ENCODE data around the gene CPVL. TPM values are rescaled to one million over a fixed set of nuclear protein-coding genes. Genes with fewer than 3 reads are reported as not detected.

The CPVL gene
- total and polyA plus RNA-seq, 11 donors, result 68.8 to 247 (median 134) TPM

DNA sequence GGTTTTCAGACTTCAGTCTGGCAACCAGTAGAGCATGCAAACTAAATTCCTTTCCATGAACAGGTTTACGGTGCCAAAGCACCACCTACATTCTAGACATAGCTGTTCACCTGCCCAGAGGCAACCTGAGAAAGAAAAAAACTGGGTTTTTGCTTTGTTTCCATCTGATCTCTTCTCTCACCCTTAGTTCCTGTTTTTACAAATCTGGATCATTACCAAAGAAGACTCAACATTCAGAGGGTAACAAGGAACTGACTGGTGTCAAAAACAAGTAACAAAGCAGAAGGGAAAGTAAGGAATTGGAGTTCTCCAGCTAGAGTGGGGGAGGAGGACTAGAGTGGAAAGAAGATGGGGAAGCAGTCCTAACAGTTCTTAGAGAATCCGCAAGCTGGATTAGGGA is 36.4 kb downstream of the CPVL start:
- Histone ChIP-seq H3K27me3 (no peaks in the 10 kb centered on the region), H3K36me3 (peaks cover 0 to 11% (median 0%) of the 10 kb centered on the region in 9 donors), H3K9me3 (no peaks in the 10 kb centered on the region), H3K27ac (peak overlapping the region in 1 of 12 donors; percentile 68), H3K4me3 (no peak overlapping the region), H3K4me1 (peaks cover 0 to 30% (median 3%) of the 10 kb centered on the region in 12 donors)
- no peak for DNase-seq
- 87 to 93% (median 91%) methylated on average over 2 of the region's 2 CpGs for WGBS, 4 donors
- TF ChIP-seq CTCF (IDR thresholded peaks at IDR 0.05) (no peak), POLR2A (IDR thresholded peaks at IDR 0.05) (no peak)
- peak in 3 of 4 donors; percentile 20 to 47 (median 45) for ATAC-seq
- intact Hi-C loops (cut with DNase I), result loop anchor here (5.0 to 10.0 kb wide), 5 partner anchors 77 to 302 kb away; partner anchors contain the start of genes TRIL (in 5 of the 10) and CHN2 (in 1 of the 10)

GRCh38 chr7:29109358-29109757 is 37.0 kb downstream of the CPVL start:
- WGBS, 4 donors, result 44 to 64% (median 53%) methylated on average over 3 of the region's 3 CpGs

GRCh38 chr7:29107056-29107455 is 39.3 kb downstream of the CPVL start:
- ATAC-seq (no peak), DNase-seq (no peak)
- Histone ChIP-seq H3K4me1 (peaks cover 0 to 25% (median 5%) of the 10 kb centered on the region in 12 donors), H3K27me3 (no peaks in the 10 kb centered on the region), H3K9me3 (no peaks in the 10 kb centered on the region), H3K27ac (no peak overlapping the region), H3K4me3 (no peak overlapping the region), H3K36me3 (peaks cover 0 to 11% (median 0%) of the 10 kb centered on the region in 9 donors)
- WGBS, 4 donors, result 79 to 89% (median 87%) methylated on average over 2 of the region's 2 CpGs
- TF ChIP-seq POLR2A (IDR thresholded peaks at IDR 0.05) (no peak), CTCF (IDR thresholded peaks at IDR 0.05) (no peak)
- intact Hi-C loops (cut with DNase I), result loop anchor here (2.0 to 10.0 kb wide), 5 partner anchors 80 to 302 kb away; partner anchors contain the start of gene TRIL (in 5 of the 10)

More at GRCh38 chr7:29109358-29109757, 37.0 kb downstream of the CPVL start:
- H3K27me3 ChIP-seq, result no peaks in the 10 kb centered on the region
- ATAC-seq (no peak), DNase-seq (no peak)
- peaks cover 0 to 11% (median 0%) of the 10 kb centered on the region in 9 donors for H3K36me3 ChIP-seq
- peak overlapping the region in 1 of 12 donors; percentile 68 for H3K27ac ChIP-seq
- no peak overlapping the region for H3K4me3 ChIP-seq
- TF ChIP-seq POLR2A (IDR thresholded peaks at IDR 0.05) (no peak), CTCF (IDR thresholded peaks at IDR 0.05) (no peak)
- intact Hi-C loops (cut with DNase I), result loop anchor here in 9 of 10 donors (5.0 to 10.0 kb wide), 3 partner anchors 78 to 298 kb away; partner anchors contain the start of gene TRIL (in 5 of the 9)
- no peaks in the 10 kb centered on the region for H3K9me3 ChIP-seq
- peaks cover 0 to 27% (median 3%) of the 10 kb centered on the region in 12 donors for H3K4me1 ChIP-seq

DNA sequence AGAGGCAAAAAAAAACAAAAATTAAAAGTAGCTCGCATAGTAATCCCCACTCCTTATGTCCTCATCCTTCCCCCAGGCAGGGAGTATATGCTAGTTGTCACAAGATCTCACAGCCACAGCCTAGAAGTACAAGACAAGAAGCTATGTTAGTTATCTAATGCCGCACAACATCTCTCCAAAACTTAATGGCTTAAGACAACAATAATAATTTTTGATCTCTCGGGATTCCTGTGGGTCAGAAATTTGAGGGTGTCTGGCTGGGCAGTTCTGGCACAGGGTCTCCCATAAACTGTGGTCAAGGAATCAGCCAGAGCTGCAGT is 39.7 kb downstream of the CPVL start:
- H3K4me1 ChIP-seq, result peaks cover 0 to 29% (median 5%) of the 10 kb centered on the region in 12 donors
- peaks cover 0 to 11% (median 0%) of the 10 kb centered on the region in 9 donors for H3K36me3 ChIP-seq
- H3K27me3 ChIP-seq, result no peaks in the 10 kb centered on the region
- 50 to 62% (median 57%) methylated on average over 3 of the region's 3 CpGs for WGBS, 4 donors
- intact Hi-C loops (cut with DNase I), result loop anchor here (1.0 to 10.0 kb wide), 8 partner anchors 81 to 302 kb away; partner anchors contain the start of gene TRIL (in 5 of the 10)
- TF ChIP-seq POLR2A (IDR thresholded peaks at IDR 0.05) (no peak), CTCF (IDR thresholded peaks at IDR 0.05) (peak in 1 of 12 donors; percentile 21)
- DNase-seq (no peak), ATAC-seq (peak in 1 of 4 donors; percentile 4)
- H3K4me3 ChIP-seq, result no peak overlapping the region
- H3K9me3 ChIP-seq, result no peaks in the 10 kb centered on the region
- no peak overlapping the region for H3K27ac ChIP-seq

All from heart left ventricle (tissue), 16 donors.